Inflammatory macrophage treated with lipopolysaccharide for 4 hours (primary cell): ENCODE measurements around the gene NECTIN3.

Experiments
- DNase-seq: peaks from one replicate; pipeline ENCODE4 v3.0.0-alpha.2; 2020

Gene NECTIN3

GRCh38 chr3:111084911-111085310, 13.3 kb downstream of the NECTIN3 start:
- DNase-seq: no peak

- DNase-seq: no peak
Measured at GRCh38 chr3:111087924-111088469, 16.4 kb downstream of the NECTIN3 start.

- no peak for DNase-seq
Measured at GRCh38 chr3:111096487-111097209, 25.0 kb downstream of the NECTIN3 start.

- DNase-seq: no peak
Measured at GRCh38 chr3:111103807-111104206, 32.2 kb downstream of the NECTIN3 start.

GRCh38 chr3:111106993-111107661, 35.5 kb downstream of the NECTIN3 start:
- DNase-seq: no peak

- no peak for DNase-seq
Measured at GRCh38 chr3:111107662-111108035, 36.0 kb downstream of the NECTIN3 start.

GRCh38 chr3:111112913-111113312, 41.3 kb downstream of the NECTIN3 start:
- DNase-seq: no peak

GRCh38 chr3:111128884-111129283, 57.3 kb downstream of the NECTIN3 start:
- DNase-seq: no peak

- no peak for DNase-seq
Measured at GRCh38 chr3:111130827-111131226, 59.2 kb downstream of the NECTIN3 start.

GRCh38 chr3:111134302-111134701, 62.7 kb downstream of the NECTIN3 start:
- DNase-seq: no peak

- no peak for DNase-seq
Measured at GRCh38 chr3:111151438-111151837, 79.8 kb downstream of the NECTIN3 start.

- no peak for DNase-seq
Measured at GRCh38 chr3:111152496-111152895, 80.9 kb downstream of the NECTIN3 start.

GRCh38 chr3:111156517-111156916, 84.9 kb downstream of the NECTIN3 start:
- DNase-seq: no peak

GRCh38 chr3:111159391-111159790, 87.8 kb downstream of the NECTIN3 start:
- no peak for DNase-seq

- no peak for DNase-seq
Measured at GRCh38 chr3:111164621-111165020, 93.0 kb downstream of the NECTIN3 start.

GRCh38 chr3:111165411-111165810, 93.8 kb downstream of the NECTIN3 start:
- DNase-seq: no peak

GRCh38 chr3:111173328-111173900, 101.8 kb downstream of the NECTIN3 start:
- DNase-seq: no peak

- no peak for DNase-seq
Measured at GRCh38 chr3:111173906-111174305, 102.3 kb downstream of the NECTIN3 start.

GRCh38 chr3:111190518-111190917, 118.9 kb downstream of the NECTIN3 start:
- no peak for DNase-seq

- no peak for DNase-seq
Measured at GRCh38 chr3:111193472-111193871, 121.9 kb downstream of the NECTIN3 start.

GRCh38 chr3:111194048-111194447, 122.4 kb downstream of the NECTIN3 start:
- no peak for DNase-seq

- no peak for DNase-seq
Measured at GRCh38 chr3:111197485-111197884, 125.9 kb downstream of the NECTIN3 start.

- no peak for DNase-seq
Measured at GRCh38 chr3:111200027-111200426, 128.4 kb downstream of the NECTIN3 start.
